ENCODE results near the gene NUDC.

Gene NUDC

DNA sequence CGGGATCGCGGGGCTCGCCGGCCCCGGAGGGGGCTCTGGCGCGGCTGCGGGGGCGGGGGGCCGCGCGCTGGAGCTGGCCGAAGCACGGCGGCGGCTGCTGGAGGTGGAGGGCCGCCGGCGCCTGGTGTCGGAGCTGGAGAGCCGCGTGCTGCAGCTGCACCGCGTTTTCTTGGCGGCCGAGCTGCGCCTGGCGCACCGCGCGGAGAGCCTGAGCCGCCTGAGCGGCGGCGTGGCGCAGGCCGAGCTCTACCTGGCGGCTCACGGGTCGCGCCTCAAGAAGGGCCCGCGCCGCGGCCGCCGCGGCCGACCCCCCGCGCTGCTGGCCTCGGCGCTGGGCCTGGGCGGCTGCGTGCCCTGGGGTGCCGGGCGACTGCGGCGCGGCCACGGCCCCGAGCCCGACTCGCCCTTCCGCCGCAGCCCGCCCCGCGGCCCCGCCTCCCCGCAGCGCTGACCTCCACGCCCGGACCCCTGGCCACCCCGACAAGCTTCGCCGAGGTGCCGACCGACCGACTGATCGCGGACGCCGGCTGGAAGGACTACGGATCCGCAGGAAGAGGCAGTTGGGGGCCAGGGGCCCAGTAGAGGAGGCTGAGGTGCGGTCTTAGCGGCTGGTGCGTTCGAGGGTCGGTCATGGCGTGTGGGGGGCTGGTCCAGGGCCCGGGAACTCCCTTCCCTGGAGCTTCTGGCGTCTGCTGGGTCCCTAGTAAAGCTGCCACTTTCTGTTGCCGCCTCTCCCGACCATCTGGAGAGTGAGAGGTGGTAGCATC lies 72.7 kb downstream of the NUDC start:
- no peak for DNase-seq

DNA sequence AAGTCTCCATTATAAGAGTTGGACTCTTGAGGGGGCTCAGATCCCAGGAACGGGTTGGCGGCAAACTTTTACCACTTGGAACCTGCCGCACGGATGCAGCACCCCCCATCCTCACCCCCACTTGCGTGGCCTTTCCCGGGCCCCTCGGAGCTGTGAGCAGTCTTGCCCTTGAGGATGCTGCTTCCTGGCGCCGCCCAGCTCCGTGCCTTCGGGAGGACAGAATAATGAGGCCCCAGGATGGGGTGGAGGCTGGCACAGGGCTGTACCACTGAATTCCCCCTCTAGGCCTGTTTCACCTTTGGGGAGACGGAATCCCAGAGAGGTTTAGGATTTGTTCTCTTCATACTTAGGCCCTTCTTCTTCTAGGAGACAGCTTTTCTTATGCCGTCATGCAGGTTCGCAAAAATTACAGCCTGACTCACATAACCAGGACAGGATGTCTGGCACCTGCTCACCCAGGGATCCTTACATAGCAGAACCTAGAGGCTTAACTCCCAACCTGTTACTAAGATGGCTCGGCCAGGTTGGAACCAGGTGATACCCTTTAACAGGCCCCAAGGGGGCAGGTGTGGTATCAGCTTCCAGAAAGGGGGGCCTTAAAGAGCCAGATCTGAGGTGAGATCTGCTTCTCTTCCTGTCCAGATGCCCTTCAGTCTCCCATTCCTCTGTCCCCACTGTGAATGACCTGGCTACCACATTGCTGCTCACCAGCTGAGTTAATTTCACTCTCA lies 73.4 kb downstream of the NUDC start:
- no peak for DNase-seq

DNA sequence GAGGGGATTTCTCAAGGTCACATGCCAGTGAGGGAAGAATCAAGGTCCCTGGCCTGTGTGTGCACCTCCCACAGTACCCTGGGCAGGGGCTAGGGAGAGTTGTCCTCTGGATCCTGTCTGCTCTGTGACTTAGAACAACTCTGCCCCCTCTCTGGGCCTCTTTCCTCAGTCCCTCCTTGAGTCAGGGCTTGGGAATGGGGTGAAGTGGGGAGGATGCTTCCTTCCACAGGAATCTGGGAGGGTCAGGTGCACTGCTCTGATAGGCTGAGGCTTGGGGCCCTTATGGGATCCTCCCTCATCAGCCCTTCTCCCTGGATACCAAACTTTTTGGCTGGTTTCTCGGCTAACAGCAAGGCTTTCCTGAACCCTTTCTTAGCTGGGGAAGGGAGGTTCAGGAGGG lies 74.5 kb downstream of the NUDC start:
- DNase-seq, result no peak
